Mucosa of rectum (tissue), 2 donors: ENCODE data around the gene ARL11.

Experiments
- H3K27ac ChIP-seq, 2 donors: one replicate each; pipeline ENCODE4 v1.7.0; 2013; ENCODE audit warnings: inconsistent platforms in 2 of 2, low read depth in 2 of 2, low read length in 2 of 2
- H3K27me3 ChIP-seq, 2 donors: one replicate each; pipeline ENCODE4 v1.7.0; 2013; ENCODE audit warnings: low read length in 2 of 2; ENCODE audit not compliant: control insufficient read depth in 2 of 2, insufficient read depth in 2 of 2
- H3K36me3 ChIP-seq, 2 donors: one replicate each; pipeline ENCODE4 v1.7.0; 2013; ENCODE audit warnings: low read length in 2 of 2; ENCODE audit not compliant: control insufficient read depth in 2 of 2, insufficient read depth in 2 of 2
- H3K4me1 ChIP-seq, 2 donors: one replicate each; pipeline ENCODE4 v1.7.0; 2013; ENCODE audit warnings: low read length in 2 of 2, mild to moderate bottlenecking in 1 of 2; ENCODE audit not compliant: control insufficient read depth in 2 of 2, insufficient read depth in 2 of 2
- H3K4me3 ChIP-seq, 2 donors: one replicate each; pipeline ENCODE4 v1.7.0; 2013; ENCODE audit warnings: low read length in 2 of 2
- H3K9ac ChIP-seq, 2 donors: one replicate each; pipeline ENCODE4 v1.7.0; 2013; ENCODE audit warnings: low read length in 2 of 2, low read depth in 1 of 2, mild to moderate bottlenecking in 1 of 2
- H3K9me3 ChIP-seq, 2 donors: one replicate each; pipeline ENCODE4 v1.7.0; 2013; ENCODE audit warnings: low read length in 2 of 2; ENCODE audit not compliant: control insufficient read depth in 2 of 2
- donor health status: healthy.
- donor health status: Normal muscosa, but diverticular disease.

The ARL11 gene

GRCh38 chr13:49667773-49668172 lies 39.5 kb downstream of the ARL11 start:
- H3K4me1 ChIP-seq, result no peaks in the 10 kb centered on the region
- H3K4me3 ChIP-seq, result no peak overlapping the region
- no peaks in the 10 kb centered on the region for H3K27me3 ChIP-seq
- H3K9me3 ChIP-seq, result no peaks in the 10 kb centered on the region
- H3K9ac ChIP-seq, result no peak overlapping the region
- no peak overlapping the region for H3K27ac ChIP-seq
- peaks cover 13 to 14% of the 10 kb centered on the region in 2 donors for H3K36me3 ChIP-seq

DNA sequence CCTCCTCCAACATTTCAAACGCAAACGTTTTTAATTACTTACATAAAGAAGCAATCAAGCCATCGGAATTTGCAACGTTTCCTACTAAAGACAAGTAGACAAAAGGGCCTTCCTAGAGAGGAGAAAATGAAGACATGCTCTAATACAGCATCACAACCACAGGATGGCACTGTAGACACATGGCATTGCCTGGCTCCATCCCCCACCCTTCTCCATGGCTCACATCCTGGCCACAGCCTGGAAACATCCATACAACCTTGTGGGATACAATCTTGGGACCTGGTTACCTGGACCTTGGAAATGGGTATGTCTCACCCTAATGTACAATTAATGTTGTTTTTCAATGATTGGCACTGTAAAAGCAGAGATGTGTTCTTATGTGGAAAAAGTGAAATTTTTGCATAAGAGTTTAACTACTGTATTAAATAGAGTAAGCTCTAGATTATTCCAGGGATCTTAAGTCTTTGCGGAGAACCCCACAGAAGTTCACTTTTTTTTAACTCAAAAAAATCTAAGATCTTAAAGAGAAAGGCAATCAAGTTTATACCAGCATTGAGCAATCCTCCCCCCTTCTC lies 41.5 kb downstream of the ARL11 start:
- H3K36me3 ChIP-seq, result peaks cover 13 to 14% of the 10 kb centered on the region in 2 donors
- H3K27me3 ChIP-seq, result no peaks in the 10 kb centered on the region
- no peaks in the 10 kb centered on the region for H3K4me1 ChIP-seq
- no peak overlapping the region for H3K4me3 ChIP-seq
- H3K27ac ChIP-seq, result no peak overlapping the region
- H3K9me3 ChIP-seq, result no peaks in the 10 kb centered on the region
- no peak overlapping the region for H3K9ac ChIP-seq

DNA sequence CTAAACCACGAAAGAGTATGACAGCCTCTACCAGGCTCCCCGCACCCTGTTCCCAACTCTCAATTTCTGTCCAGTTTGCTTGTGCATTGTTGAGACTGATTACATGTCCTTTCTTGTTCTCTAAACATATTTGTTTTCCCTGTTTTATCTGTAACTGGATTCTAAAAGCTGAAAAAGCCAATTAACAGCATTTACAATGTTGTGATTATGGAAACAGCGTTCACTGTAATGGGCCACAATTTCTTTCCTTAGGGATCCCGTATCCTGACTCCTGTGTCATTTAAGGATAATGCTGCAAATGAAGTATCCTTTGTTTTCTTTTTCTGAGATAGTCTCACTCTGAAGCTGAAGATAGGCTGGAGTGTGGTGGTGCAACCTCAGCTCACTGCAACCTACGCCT lies 42.5 kb downstream of the ARL11 start:
- no peaks in the 10 kb centered on the region for H3K27me3 ChIP-seq
- no peaks in the 10 kb centered on the region for H3K9me3 ChIP-seq
- no peak overlapping the region for H3K27ac ChIP-seq
- H3K4me1 ChIP-seq, result no peaks in the 10 kb centered on the region
- H3K9ac ChIP-seq, result no peak overlapping the region
- peaks cover 9 to 12% of the 10 kb centered on the region in 2 donors for H3K36me3 ChIP-seq
- H3K4me3 ChIP-seq, result no peak overlapping the region

GRCh38 chr13:49676581-49677298 lies 48.4 kb downstream of the ARL11 start:
- peaks cover 0 to 2% of the 10 kb centered on the region in 2 donors for H3K36me3 ChIP-seq
- H3K27me3 ChIP-seq, result no peaks in the 10 kb centered on the region

DNA sequence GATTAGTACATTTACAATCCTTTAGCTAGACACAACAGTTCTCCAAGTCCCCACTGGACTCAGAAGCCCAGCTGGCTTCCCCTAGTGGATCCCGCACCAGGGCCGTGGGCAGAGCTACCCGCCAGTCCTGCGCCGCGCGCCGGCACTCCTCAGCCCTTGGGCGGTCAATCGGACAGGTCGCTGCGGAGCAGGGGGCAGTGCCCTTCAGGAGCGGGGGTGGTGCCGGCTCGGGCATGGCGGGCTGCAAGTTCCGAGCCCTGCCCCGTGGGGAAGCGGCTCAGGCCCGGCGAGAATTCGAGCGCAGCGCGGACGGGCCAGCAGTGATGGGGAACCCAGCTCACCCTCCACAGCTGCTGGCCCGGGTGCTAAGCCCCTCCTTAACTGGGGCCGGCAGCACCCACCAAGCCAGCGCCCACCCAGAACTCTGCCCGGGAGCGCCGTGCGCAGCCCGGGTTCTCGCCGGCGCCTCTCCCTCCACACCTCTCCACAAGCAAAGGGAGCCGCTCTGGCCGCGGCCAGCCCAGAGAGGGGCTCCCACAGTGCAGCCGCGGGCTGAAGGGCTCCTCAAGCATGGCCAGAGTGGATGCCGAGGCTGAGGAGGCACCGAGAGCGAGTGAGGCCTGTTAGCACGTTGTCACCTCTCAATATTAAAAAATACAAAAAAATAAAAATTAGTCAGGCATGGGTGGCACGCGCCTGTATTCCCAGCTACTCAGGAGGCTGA lies 50.0 kb downstream of the ARL11 start:
- H3K4me3 ChIP-seq, result no peak overlapping the region
- peaks cover 0 to 5% of the 10 kb centered on the region in 2 donors for H3K4me1 ChIP-seq
- no peak overlapping the region for H3K9ac ChIP-seq
- no peaks in the 10 kb centered on the region for H3K9me3 ChIP-seq
- H3K27me3 ChIP-seq, result no peaks in the 10 kb centered on the region
- peaks cover 0 to 2% of the 10 kb centered on the region in 2 donors for H3K36me3 ChIP-seq
- no peak overlapping the region for H3K27ac ChIP-seq

More at GRCh38 chr13:49676581-49677298, 48.4 kb downstream of the ARL11 start:
- H3K4me1 ChIP-seq, result peaks cover 0 to 5% of the 10 kb centered on the region in 2 donors
- no peaks in the 10 kb centered on the region for H3K9me3 ChIP-seq
- H3K9ac ChIP-seq, result no peak overlapping the region
- H3K27ac ChIP-seq, result no peak overlapping the region
- H3K4me3 ChIP-seq, result no peak overlapping the region

DNA sequence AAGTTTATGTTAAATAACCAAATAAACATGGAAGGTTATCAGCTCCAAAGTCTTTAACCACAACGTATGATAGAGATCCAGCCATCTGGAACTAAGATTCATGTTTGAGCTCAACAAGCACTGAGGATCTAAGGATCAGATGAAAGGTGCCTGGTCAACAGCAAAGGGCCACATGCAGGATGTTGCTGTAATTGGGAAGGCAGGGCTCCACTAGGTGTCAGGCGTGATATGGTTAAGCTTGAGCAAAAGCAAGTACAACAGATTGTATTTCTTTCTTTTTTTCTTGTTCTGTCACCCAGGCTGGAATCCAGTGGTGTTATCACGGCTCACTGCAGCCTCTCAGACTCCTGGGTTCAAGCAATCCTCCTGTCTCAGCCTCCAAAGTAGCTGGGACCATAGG lies 50.9 kb downstream of the ARL11 start:
- Histone ChIP-seq H3K4me1 (peaks cover 0 to 5% of the 10 kb centered on the region in 2 donors), H3K9ac (no peak overlapping the region), H3K9me3 (no peaks in the 10 kb centered on the region), H3K36me3 (peaks cover 0 to 2% of the 10 kb centered on the region in 2 donors), H3K27ac (no peak overlapping the region), H3K27me3 (no peaks in the 10 kb centered on the region), H3K4me3 (no peak overlapping the region)

- H3K36me3 ChIP-seq, result peaks cover 4 to 5% of the 10 kb centered on the region in 2 donors
- no peaks in the 10 kb centered on the region for H3K27me3 ChIP-seq
- no peak overlapping the region for H3K27ac ChIP-seq
- peaks cover 0 to 3% of the 10 kb centered on the region in 2 donors for H3K4me1 ChIP-seq
- no peak overlapping the region for H3K4me3 ChIP-seq
- no peaks in the 10 kb centered on the region for H3K9me3 ChIP-seq
- H3K9ac ChIP-seq, result no peak overlapping the region
Measured at GRCh38 chr13:49681842-49682435, 53.6 kb downstream of the ARL11 start.
